ENCODE results near the gene ZDHHC8. TPM values are rescaled to one million over a fixed set of nuclear protein-coding genes. Genes with fewer than 3 reads are reported as not detected.

The ZDHHC8 gene
- total and polyA plus RNA-seq, 10 of the 15 experiments (the other 5 are each of a cell fraction or from before 2014, with no cell fraction given), result 0.03 to 46.3 (median 5.3) TPM

DNA sequence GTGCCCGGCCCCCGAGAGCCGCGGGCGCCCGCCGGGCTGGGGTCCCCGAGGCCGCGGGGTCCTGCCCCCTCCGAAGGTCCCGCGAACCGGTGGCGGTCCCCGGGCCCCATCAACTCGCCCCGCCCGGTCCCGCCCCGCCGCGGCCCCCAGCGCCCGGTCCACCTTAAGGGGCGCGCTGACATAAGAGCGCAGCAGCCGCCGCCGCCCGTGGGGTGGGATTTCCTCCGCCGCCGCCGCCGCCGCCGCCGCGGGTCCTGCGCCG is at the start of gene ZDHHC8 (continued):
- TF ChIP-seq, protein P1, sequence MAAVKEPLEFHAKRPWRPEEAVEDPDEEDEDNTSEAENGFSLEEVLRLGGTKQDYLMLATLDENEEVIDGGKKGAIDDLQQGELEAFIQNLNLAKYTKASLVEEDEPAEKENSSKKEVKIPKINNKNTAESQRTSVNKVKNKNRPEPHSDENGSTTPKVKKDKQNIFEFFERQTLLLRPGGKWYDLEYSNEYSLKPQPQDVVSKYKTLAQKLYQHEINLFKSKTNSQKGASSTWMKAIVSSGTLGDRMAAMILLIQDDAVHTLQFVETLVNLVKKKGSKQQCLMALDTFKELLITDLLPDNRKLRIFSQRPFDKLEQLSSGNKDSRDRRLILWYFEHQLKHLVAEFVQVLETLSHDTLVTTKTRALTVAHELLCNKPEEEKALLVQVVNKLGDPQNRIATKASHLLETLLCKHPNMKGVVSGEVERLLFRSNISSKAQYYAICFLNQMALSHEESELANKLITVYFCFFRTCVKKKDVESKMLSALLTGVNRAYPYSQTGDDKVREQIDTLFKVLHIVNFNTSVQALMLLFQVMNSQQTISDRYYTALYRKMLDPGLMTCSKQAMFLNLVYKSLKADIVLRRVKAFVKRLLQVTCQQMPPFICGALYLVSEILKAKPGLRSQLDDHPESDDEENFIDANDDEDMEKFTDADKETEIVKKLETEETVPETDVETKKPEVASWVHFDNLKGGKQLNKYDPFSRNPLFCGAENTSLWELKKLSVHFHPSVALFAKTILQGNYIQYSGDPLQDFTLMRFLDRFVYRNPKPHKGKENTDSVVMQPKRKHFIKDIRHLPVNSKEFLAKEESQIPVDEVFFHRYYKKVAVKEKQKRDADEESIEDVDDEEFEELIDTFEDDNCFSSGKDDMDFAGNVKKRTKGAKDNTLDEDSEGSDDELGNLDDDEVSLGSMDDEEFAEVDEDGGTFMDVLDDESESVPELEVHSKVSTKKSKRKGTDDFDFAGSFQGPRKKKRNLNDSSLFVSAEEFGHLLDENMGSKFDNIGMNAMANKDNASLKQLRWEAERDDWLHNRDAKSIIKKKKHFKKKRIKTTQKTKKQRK (IDR thresholded peaks at IDR 0.05; ENCODE audit: low read depth, low read length), result no peak
- TF ChIP-seq TCF12 (IDR thresholded peaks at IDR 0.05; ENCODE audit: low read depth, low read length), result no peak

DNA sequence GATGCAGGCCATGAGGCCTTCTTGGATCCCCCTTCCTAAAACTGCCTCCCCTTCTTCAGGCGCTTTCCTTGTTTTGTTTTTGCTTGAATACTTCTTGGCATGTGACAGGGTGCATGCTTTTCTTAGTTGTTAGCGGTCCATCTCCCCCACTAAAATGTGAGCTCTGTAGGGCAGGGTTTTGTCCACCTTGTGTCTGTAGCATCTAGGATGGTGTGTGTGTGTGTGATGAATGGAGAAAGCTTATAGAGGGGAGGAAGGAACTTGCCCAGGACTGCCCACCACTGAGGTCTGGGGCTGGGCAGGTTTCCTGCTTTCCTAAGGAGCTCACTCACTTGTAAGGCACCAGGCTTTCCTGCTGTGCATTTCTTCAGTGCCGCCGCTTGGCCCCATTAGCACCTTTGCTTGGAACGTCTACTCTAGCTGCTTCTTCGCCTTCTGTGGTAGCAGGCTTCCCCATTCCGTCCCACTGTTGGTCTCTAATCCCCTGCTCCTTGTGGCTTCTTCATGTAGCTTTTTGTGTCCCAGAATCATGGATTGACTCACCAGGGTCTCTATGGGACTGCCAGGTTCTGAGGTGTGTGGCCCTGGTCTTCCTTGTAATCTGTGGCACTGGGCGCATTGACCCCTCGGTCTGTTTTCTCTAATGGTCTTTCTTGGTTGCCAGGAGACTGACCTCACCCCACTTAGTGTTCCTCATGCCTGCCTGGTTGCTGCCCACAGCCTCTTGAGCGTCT is 48.3 kb upstream of the ZDHHC8 start:
- Histone ChIP-seq H3K4me1 (ENCODE audit: control insufficient read depth, insufficient read depth, low read length) (peaks cover 8% of the 10 kb centered on the region), H3K4me3 (peak overlapping the region; percentile 32; the same call in 1 of the 2 replicates), H2AFZ (ENCODE audit: control insufficient read depth, low read depth, low read length) (no peak overlapping the region), H3K4me2 (ENCODE audit: control insufficient read depth, insufficient read depth) (peak overlapping the region; percentile 46), H3K36me3 (ENCODE audit: control insufficient read depth in 2 of 2, insufficient read depth in 2 of 2, low read length in 1 of 2) (peaks cover 11 to 15% of the 10 kb centered on the region in 2 experiments), H4K20me1 (ENCODE audit: control insufficient read depth, insufficient read depth) (no peaks in the 10 kb centered on the region), H3K9me3 (replicated peaks; ENCODE audit: control insufficient read depth, insufficient read depth, low read length) (no peaks in the 10 kb centered on the region), H3K27me3 (replicated peaks in 1 of 2; ENCODE audit: control insufficient read depth in 2 of 2, insufficient read depth in 2 of 2, low read length in 1 of 2) (no peaks in the 10 kb centered on the region), H3K79me2 (ENCODE audit: control insufficient read depth, insufficient read depth, low read length) (peaks cover 57% of the 10 kb centered on the region), H3K9ac (ENCODE audit: control insufficient read depth, insufficient read depth, low read length) (no peak overlapping the region), H3K27ac (ENCODE audit: control insufficient read depth, insufficient read depth) (no peak overlapping the region)
- TF ChIP-seq, protein P2, sequence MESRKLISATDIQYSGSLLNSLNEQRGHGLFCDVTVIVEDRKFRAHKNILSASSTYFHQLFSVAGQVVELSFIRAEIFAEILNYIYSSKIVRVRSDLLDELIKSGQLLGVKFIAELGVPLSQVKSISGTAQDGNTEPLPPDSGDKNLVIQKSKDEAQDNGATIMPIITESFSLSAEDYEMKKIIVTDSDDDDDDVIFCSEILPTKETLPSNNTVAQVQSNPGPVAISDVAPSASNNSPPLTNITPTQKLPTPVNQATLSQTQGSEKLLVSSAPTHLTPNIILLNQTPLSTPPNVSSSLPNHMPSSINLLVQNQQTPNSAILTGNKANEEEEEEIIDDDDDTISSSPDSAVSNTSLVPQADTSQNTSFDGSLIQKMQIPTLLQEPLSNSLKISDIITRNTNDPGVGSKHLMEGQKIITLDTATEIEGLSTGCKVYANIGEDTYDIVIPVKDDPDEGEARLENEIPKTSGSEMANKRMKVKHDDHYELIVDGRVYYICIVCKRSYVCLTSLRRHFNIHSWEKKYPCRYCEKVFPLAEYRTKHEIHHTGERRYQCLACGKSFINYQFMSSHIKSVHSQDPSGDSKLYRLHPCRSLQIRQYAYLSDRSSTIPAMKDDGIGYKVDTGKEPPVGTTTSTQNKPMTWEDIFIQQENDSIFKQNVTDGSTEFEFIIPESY (IDR thresholded peaks at IDR 0.05), result peak; percentile 25; the same call in 1 of the 2 replicates
- TF ChIP-seq SP1 (IDR thresholded peaks at IDR 0.05; ENCODE audit: low read depth, low read length) (no peak), JUND (IDR thresholded peaks at IDR 0.05; ENCODE audit: low read depth, low read length) (no peak), BHLHE40 (IDR thresholded peaks at IDR 0.05; ENCODE audit: borderline replicate concordance in 1 of 2, low read depth in 2 of 2, low read length in 1 of 2) (no peak), MYC (IDR thresholded peaks at IDR 0.05; ENCODE audit: insufficient read depth, insufficient read length, insufficient replicate concordance, low read length, severe bottlenecking) (no peak)
- RAD21 ChIA-PET (ENCODE audit: unreplicated experiment), result no interaction called here
- POLR2A ChIA-PET, result interaction anchor here (0.8 kb wide), 1 partner anchor 34 kb away, joined by 3 read pairs; the partner anchor contains the start of gene TRMT2A
- intact Hi-C loops (cut with micrococcal nuclease; ENCODE audit: unreplicated experiment) (no loop called here), in situ Hi-C loops (cut with MboI) (no loop called here)
- FAIRE-seq (no peak), ATAC-seq (no peak), DNase-seq (ENCODE audit: low read depth, low spot score) (no peak)
- WGBS (ENCODE audit: insufficient coverage, insufficient replicate concordance, low lambda C conversion rate, missing lambda C conversion rate), result 93% methylated on average over 10 of the region's 10 CpGs
- CTCF ChIA-PET, result interaction anchor here (1.1 to 1.2 kb wide), 2 partner anchors 16 to 118 kb away, joined by 3 read pairs; no protein-coding TSS in a partner anchor
- SMC1A ChIA-PET (ENCODE audit: uncharacterized antibody, unreplicated experiment), result no interaction called here
- BruUV-seq (replicated peaks), result no TSS peak

Data from GM12878 (cell line).